GM21529 (cell line): ENCODE data around the gene DDX41.

Experiments used
- ATAC-seq: cut with Tn5 transposase; IDR thresholded peaks from one replicate; pipeline ENCODE4 v1.9.1; 2021; ENCODE audit not compliant: unreplicated experiment

DDX41 gene

DNA sequence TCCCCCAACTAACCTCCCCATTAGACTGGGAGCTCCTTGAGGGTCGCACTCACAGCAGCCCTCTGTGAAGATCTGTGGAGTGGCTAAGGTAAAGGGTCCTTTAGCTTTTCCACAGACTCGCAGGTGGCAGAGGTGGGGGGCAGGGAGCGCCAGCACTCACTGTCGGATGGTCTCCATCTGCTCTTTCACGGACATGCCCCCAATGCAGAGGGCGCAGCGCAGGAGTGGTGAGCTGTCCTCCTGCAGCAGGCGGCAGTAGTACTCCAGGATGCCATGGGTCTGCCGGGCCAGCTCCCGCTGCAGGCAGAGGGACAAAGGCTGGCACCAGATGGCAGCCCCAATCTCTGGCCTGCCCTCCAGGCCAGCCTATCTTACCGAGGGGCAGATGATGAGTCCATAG is 2.2 kb downstream of the DDX41 start:
- no peak for ATAC-seq

DNA sequence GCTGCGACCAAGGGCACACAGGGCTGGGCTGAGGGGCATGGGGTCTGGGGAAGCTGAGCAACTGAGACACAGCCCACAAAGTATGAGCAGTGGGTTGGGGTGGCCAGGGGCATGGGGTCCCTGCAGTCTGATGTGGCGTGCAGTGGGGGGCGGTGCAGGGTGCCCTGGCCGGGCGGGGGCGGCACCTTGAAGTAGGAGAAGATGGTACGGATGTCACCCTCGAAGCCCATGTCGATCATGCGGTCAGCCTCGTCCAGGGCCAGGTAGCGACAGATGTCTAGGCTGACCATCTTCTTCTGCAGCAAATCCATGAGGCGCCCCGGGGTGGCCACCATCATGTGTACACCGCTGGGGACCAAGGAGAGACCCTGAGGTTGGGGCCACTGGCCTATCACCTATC is 3.3 kb downstream of the DDX41 start:
- no peak for ATAC-seq

DNA sequence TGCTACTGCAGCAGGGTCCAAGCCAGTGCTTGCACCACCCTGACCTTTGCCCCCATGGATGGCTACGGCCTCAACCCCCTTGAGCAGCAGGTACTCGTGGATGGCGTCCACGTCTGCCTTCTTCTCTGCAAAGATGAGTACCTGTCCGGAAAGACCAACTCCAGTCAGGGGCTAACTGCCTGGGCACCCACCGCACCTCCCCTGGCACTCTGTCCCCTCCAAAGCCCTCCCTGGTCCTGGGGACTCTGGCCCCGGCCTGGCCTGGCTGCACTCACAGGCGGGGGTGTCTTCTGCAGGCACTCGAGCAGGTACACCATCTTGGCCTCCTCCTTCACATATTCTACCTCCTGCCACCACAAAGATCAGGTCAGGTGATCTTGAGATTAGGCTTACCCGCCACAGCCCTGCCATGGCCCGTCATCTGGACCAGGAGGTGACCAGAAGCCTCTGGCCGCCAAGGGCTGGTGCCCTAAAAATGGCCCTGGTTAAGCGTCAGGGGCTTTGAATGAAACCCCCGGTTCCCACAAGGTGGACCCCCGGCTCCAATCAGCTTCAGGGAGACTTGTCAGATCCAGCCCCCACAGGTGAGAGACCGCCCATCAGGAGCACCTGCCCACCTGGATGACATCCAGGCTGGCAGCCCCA is 3.9 kb downstream of the DDX41 start:
- ATAC-seq: no peak

DNA sequence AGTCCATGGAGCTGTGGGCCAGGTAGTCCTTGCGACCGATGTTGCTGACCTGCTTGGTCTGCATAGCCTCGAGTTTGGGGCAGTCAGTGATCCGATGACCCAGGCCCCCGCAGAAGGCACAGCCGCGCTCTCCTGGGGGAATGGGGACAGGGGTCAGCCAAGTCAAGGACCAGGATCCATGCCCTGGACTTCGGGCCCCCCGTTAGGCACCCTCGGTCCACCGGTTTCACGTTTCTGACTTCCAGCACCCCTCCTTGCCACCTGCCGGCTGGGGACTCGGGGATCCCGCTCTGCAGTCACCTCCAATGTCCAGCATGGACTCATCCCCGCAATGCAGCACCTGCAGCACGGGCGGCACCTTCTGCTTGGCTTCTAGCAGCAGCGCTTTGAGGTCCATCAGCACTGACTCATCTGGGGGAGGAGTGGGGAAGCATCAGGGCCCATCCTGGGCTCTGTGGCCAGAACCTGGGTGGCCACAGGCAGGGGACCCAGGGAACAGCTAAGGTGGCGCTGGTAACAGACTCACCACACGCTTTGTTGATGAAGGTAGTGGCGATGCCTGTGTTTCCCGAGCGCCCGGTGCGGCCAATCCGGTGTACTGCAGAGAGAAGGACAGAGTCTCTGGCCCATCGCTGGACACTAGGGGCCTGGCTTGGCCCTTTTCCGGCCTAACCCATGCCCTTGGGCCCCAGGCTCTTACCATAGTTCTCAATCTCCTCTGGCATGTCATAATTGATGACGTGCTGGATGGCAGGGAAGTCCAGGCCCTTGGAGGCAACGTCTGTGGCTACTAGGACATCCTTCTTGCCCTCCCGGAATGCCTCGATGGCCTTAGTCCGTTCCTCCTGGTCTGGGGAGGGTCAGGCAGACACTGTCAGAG is 4.7 kb downstream of the DDX41 start:
- ATAC-seq: no peak

DNA sequence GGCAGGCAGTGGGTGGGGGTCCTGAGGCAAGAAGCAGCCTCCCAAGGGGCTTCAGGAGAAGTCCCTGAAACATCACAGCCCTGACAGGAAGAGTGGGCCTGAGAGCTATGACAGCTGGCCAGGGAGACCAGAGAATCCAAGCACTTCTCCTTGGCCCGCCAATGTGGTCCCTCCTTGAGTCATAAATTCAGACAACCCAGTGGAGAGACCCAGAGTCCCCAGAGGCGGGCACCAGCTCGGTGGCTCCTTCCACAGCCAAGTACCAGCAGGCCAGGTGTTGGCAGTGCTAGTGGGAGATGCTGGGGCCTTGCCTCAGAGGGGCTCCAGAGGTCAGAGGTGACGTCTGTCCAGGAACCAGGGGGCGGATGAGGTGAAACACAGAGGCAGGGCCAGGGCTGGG is 5.6 kb downstream of the DDX41 start:
- no peak for ATAC-seq

DNA sequence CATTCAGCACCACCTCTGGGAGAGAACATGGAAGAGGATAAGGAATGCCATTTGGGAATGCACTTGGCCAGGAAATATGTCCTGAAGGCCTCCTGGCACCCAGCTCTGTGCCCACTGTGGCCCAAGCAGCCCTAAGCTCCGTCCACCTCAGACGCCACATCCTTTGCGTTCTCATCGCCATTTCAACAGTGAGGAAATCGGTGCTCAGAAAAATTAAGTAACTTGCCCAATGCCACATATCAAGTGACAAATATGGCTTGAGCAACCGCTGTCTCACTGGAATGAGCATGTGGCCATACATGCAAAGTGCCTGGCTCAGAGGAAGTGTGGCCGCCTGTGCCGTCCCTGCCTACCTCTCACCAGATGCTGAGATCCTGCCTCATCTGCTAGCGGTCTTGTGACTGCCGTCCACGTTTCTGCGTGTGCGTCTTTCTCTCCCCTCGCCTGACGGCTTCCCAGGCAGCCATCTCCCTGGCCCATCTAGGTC is 6.2 kb downstream of the DDX41 start:
- ATAC-seq: peak; percentile 37

DNA sequence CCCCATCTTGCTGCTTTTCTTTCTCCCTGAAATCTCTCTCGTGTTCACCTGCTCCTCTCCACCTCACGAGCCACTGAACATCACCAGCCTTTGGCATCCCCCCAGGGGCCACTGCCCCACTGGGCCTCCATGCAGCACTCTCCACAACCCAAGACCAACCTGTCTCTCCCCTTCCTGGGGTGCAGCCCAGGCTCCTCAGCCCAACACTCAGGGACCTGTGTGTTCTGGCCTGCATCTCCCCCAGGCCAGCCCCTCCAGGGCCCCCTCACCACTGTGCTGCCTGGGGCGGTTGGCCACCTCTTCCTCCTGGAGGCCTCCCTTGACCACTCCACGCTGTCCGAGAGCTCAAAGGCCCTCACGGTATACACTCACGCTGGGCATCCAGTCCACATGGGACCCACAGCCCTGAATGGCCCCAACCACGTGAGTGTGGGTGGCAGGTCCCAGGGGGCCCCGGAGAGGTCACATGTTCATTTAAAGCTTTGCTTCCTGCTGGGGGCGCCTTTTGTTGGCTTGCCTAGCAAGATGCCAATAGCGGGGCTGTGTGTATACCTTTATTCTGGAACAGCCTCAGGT is 6.7 kb downstream of the DDX41 start:
- peak; percentile 45 for ATAC-seq

DNA sequence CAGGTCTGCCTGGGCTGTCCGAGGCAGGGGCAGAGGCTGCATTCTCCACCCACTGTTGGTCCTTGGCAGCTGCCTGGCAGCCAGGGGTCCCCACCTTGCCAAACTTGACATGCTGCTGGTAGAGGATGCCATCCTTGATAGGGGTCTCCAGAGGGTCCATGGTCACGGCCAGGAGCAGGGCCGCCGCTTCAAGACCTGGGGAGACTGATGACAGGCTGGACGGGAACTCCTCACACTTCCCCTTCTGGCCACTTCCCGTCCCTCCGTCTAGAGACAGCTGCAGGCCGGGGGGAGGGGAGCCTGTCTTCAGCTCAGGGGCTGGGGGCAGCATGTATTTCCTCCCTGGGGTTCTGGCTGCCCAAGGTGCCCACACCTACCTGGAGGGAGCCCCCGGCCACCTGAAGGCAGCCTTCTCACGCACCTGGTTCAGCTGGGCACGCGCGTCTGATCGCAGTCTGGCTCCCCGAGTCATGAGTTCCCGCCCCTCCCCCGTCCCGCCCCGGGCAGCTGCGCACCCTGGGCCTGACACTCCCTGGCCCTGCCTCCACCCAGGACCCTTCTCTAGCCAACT is 7.3 kb downstream of the DDX41 start, which contains the start of gene DOK3:
TSS of gene DOK3 (minus strand) at position 446 of the 571 bp plus-strand sequence. CDS start at position 160, 286 bp downstream.
- peak; percentile 30 for ATAC-seq

DNA sequence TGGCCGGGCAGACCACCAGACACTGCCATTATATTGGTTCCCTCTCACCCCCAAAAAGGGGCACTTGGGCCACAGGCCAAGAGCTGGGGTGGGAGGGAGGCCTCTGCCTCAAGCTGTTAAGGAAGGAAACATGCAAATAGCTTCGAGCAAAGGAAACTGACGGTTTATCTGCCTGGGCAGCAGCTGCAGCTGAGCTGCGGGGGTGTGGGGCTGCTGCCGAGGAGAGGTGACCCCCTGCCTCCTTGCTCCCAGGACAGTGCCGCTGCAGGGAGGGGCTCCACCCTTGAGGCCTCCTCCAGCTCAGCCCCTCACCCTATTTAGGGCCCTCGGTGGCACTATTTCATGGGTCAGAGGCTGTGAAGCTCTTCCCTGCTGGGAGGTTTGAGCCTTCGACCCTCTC is 7.9 kb downstream of the DDX41 start:
- peak; percentile 41 for ATAC-seq

DNA sequence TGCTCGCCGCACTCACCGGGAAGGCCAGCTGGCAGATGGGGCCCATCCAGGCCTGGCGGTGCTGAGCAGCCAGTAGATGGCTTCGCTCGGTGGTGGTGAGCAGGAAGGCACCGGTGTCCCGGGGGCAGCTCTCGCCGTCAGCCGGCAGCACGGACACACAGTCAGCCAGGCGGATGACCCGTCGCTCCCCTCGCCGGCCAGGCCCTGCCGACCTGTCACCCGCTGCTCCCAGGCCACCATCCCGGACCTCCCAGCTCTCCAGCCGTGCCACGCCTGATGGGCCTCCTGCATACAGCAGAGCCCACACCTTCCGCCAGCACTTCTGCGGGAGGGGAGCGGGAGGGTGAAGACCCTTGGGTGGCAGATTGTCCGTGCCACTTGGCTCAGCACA is 8.5 kb downstream of the DDX41 start:
- ATAC-seq: no peak

DNA sequence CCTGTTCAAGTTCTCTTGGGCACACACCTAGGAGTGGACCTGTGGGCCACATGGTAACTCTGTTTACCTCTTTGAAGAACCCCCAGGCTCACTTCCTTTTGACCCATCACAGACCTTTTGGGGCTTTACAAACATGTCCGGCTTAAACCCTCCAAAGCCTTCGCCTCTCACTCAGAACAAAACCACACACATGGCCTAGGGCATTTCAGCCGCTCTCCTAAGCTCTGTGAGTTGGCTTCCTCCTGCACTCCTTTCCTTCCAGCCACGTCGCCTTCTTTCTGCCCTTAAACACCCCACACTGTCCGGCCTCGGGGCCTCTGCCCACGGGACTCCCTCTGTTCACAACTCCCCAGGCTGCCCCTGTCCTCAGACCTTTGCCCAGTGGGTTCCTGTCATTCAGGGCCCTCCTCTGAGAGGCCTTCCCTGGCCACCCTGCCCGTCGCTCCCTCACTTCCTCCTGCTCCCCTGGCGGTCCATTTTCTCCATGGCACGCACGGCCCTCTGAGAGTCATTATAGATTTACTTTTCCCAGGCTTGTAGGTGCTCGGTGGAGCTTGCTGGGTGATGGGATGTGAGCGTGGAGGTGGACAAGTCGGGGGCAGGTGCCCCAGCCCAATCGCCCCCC is 9.1 kb downstream of the DDX41 start:
- ATAC-seq: no peak

DNA sequence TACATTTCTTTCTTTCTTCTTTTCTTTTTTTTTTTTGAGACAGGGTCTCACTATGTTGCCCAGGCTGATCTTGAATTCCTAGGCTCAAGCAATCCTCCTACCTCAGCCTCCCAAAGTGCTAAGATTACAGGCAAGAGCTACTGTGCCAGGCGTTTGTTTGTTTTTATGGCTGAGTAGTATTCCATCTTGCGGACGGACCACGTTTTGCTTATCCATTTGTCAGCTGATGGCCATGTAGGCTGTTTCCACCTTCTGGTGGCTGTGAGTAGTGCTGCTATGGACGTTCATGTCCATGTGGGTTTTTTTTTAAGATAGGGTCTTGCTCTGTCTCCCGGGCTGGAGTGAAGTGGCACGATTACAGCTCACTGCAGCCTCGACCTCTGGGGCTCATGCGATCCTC is 9.6 kb downstream of the DDX41 start:
- ATAC-seq: no peak

DNA sequence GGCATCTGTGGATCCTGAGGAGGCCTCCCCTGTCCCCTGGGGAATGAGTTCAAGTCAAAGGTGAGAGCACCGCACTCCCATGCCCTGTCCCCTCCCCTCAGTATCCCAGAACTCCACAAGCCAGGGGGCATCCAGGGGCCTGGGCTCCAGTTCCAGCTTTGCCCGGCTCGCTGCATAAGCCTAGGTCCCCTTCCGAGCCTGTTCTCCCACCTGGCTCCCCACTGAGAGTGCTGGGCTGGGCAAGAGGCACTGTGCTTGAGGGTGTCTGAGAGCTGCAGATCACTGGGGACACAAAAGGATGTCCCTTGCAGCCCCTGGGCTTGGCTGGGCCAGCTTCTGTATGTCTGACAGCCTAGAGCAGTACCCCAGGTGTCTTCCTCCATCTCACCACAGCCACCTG is 11.7 kb downstream of the DDX41 start:
- no peak for ATAC-seq

DNA sequence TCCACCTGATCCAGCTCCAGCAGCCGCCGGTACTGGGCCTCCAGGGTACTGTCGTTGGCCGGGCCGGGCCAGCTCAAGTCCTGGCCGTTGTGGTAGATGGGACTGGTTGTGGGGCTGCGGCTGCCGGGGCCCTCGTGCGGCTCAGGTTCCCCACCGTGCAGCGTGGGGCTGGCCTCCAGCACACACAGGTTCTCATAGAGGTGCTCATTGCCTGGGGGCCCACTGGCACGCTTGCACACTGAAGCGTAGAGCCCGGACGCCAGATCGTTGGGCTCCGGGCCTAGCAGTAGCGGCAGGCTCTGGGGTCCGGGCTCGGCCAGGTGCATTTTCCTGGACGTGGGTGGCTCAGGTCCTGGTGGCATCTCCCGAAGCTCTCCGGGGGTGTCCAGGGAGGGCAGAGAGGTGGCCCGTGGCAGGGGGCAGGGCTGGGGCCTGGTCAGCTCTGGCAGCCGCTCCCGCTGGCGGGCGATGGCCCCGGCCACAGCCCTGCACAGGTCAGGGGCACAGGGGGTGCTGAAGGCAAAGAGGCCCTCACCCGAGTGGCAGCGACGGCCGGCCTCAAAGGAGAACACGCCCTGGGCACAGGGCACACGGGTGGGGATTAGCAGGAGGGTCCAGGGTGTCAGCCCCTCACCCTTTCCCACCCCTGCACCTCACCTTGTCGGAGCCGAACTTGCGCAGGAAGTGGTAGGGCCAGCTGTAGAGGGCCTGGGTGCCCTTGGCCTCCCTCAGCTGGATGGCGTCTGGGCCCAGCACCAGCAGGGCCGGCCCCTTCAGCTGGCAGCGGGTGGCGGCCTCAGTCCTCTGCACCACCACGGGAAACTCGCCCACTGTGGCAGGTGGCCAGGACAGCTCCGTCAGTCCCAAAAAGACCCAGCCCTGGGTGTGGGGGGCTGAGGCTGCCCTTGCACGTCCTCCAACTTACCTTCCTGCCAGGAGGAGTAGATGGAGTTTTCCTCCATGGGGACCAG is 12.4 kb downstream of the DDX41 start:
- no peak for ATAC-seq

DNA sequence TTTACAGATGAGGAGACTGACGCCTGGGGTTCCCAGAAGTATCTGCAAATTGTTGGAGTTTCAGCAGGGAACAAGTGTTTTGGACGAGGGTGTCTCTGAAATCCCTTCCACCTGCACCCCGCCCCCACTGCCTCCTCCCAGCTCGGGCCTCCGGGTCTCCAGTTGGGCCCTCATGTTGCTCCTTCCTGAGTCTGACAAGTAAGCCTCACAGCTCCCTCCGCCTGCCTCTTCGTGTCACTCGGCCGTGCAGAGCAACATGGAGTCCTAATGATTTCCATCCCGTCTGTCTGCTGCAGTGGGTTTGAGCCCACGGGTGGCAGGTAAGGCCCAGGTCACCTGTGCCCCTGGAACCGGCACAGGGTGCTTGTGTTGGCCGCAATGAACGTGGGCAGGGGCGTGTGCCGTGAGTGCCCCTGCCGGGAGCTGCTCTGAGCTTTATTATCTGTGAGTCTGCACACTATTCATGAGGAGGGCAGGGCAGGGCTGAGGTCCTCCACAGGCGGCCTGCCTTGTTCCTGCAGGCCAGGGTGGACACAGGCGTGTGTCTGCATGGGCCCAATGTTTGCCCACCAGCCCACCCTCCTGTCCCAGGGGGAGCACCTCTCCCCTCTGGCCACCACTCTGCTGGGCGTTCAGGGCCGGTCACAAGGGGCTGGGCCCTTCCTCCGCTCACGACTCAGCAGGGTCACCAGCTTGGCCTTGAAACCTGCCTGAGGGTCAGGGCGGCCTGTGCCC is 13.2 kb downstream of the DDX41 start:
- no peak for ATAC-seq

DNA sequence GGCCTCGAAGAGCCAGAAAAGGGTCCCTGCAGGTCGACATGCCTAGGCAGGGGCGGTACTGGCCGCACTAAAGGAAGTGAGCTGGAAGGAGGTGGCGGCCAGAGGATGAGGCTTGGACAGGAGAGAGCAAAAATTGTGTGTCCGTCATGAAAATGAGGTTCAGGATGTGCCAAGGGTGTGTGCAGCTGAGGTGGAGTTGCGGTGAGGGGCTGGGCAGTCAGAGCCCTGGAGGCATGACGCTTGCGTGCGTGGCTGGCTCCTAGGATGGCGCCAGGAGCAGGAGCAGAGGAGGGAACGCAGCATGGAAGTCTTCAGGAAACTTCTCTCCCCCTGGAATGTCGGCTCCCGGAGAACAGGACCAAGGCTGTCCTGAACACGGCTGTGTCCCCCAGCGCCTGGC is 13.9 kb downstream of the DDX41 start:
- no peak for ATAC-seq

DNA sequence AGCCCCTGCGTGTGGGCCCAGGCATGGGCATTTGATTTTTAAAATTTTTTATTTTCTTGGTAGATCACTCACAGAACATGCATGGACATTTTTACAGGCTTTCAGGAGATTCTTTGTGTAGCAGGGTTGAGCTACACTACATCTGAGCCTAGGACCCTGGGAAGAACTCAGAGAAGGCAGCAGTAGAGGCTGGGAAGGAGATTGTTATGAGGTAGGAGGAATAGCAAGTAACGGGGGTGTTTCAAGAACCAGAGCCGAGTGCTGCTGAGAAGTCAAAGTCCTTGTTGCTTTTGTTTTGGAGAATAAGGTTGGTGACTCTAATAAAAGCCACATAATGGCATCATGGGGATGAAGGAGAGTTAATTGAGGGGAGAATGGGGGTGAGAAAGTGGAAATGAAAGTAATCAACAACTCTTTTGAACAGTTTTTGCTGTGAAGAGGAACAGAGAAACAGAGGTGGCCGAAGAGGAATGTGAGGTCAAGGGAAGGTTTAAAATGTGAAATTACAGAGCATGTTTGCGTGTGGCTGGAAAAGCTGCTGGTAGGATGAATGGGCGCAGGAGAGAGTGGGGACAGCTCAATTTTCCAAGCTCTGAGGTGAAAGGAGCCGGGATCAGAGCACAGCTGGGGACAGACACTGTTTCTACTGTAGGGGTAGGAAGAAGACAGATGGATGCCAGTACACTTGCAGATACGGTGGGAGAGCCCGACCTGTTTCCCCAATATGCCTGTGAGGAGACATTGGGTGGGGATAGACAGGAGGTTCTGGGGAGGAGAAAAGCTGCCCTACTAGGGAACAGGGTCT is 14.7 kb downstream of the DDX41 start:
- ATAC-seq: no peak

DNA sequence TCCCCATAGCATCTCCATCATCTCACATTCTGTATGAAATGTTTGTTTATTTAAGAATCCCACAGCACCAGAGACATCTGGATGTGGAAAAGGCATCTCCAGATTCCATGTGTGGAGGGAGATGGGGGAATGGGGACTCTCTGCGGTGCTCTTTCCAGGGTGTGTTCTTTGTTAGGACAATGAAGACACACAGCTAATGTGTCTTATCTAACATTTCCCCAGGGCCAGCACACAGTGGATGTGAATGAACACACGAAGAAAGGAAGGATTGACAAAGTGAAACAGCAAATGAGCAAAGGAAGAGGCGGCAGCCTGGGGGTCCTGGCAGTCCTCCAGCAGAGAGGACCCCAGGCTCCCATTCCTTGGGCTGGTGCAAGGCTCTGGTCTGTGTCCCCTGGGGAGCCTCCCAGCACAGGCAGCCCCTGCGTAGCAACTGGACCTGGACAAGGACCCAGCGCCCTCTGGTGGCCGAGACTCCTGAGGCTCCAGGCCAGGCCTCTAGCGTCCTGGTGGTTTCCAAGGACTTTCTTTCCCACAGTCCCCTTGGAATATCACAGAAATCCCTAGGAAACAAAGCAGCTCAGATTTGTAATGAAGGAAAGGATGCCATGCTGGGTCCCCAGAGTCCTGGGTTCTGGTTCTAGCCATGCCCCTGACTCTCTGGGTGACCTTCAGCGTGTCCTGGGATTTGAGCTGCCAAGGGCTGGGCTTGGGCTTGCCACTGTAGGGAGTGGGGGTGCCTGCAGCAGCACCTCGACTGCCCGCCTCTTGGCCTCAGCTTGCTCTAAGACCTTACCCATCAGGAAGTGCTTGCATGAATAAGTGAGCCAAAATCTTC is 15.9 kb downstream of the DDX41 start:
- peak; percentile 28 for ATAC-seq
